Fibroblast of skin of left biceps (primary cell): ENCODE results near the gene FEM1B.

Experiments
- DNase-seq, 2 experiments: peaks; one replicate each; pipeline ENCODE4 v3.0.0-alpha.2; 2013; ENCODE audit warnings: low read depth in 2 of 2

Gene FEM1B

DNA sequence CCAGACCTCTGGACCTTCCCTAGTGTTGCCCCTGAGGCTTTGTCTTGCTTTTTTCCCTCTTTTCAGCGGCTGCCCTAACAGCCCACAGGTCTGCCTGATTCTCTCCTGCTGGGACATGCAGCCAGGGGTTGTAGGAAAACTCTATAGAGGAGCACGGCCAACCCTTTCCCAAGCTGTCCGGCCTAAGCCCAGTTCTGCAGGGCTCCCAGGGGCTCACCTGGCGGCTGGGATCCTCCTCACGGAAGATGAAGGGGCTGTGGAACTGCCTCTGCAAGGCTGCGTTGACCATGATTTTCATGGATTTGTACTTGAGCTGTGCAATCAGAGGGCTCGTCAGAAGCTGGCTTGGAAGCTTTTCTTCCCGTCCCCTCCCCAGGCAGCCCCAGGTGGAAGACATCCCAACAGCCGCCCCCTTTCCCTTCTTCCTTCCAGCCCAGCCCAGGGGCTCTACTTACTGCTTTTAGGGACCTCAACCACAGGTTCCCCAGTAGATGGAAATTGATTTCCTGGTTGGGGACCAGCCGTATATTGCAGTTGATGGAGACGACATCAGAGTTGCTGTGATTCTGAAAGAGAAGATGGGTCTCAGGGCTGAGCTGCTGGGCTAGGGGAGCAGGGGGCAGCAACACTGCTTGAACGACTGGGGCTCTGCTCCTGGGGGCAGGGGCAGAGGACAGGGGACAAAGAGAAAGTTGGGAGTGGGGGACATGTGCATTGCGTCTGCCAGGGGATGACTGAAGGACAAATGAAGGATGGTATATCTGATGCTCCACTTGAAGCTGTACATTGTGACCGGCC lies 29.8 kb downstream of the FEM1B start:
- DNase-seq, result no peak

DNA sequence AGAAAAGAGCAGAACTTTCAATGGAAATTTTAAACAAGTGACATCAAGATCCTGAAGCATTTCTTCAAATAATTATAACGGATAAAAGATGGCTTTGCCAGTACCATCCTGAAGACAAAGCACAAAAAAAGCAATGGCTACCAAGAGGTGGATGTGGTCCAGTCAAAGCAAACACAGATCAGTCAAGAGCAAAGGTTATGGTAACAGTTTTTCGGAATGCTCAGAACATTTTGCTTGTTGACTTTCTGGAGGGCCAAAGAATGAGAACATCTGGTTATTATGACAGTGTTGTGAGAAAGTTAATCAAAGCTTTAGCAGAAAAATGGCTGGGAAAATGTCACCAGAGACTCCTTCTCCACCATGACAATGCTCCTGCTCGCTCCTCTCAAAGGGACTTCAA lies 31.5 kb downstream of the FEM1B start:
- DNase-seq, result no peak

DNA sequence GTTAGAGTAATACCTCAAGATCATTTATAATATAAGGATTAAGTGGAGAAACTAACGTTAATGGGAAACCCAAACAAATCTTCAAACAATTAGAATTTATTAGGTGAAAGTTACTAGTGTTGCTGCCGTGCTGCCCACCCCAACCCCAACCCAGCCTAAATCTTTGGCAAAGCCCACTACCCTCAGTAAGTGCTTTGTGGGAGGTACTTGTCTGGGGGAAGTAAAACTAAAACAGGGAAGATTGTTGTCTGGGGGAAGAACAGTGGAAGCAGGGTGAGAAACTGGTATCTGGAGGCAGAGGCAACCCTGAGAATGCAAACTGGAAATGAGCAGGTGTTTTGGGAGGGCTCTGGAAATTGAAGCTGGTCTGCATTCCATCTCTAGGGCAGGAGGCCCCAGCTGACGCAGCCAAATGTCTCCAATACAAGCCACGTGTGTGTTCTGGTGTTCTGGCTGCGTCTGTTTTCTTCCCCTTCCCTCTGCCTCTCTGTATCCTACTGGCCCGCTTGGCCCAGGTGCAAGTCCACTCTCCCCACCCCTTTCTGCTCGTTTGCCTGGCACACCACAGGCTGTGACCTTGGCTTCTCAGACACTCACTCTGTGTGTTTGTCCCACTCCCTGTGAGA lies 32.7 kb downstream of the FEM1B start:
- DNase-seq, result no peak

DNA sequence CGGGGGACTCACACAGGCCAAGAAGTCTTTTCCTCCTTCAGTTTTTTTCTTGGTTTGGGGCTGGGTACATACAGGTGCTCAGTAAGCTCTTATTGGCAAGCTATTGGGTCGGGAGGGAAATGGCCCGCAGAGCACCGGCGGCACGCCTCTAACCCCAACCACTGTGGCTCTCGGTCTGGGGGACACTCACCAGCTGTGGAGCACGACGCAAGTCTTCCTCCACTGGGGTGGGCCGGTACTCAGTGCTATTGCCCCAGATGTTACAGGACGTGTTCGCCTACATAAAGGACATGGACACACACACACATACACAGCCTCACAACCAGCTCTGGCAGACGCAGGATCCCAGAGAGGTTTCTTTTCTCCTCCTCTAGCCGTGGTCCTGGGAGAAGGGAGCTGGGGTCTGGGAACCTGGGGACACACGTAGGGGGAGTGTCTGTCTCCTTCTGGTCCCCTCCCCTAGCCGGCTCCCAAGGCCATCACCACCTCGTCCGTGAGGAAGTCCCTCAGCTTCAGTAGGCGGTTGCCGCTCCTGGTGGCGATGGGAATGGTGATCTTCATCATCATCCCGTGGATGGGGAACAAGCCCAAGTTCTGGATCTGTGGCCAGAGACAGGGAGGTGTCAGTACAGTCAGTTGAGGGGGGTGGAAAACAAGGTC lies 33.4 kb downstream of the FEM1B start:
- no peak for DNase-seq

DNA sequence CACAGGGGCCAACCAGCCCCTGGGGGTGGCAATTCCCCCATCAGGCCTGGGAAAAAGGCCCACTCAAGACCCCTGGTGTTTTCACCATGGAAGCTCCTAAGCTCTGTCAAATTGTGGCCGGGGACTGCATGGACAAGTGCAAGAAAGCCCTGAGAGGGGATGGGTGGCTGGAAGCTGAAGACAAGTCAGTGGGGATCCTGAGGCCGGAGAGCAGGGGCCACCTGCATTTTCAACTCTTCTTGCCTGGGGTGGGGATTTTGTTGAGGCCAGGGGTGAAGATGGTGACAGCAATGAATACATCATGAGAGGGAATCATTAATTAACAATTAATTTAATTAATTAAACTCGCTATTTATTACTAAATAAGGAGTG lies 33.9 kb downstream of the FEM1B start:
- no peak for DNase-seq

DNA sequence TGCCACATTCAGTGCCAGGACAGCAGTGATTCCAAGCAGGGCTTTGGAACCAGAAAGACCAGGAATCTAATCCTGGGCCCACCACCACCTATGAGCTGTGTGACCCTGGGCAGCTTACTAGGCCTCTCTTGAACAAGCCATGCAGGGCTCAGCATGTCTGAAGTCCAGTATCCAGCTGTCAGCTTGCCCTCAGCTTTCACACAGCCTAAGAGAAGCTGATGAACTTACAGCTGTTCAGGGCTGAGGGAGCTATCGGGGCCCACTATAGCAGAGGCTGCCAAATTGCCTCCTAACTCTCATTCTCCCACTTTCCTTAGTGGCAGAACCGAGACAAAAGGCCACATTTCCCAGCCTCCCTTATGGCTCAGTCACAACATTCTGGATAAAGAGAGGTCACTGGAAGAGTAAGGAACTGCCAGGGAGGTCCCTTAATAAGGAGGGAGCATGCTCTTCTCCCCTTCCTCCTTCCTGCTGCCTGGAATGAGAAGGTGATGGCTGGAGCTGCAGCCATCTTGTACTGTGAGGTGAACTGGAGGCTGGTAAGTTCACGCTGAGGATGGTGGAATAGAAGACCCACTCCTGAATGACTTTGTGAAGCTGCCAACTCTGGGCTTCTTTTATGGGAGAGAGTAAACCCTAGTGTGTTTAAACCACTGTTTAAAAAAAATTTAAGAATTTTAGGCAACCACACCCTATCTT lies 34.5 kb downstream of the FEM1B start:
- DNase-seq, result no peak

DNA sequence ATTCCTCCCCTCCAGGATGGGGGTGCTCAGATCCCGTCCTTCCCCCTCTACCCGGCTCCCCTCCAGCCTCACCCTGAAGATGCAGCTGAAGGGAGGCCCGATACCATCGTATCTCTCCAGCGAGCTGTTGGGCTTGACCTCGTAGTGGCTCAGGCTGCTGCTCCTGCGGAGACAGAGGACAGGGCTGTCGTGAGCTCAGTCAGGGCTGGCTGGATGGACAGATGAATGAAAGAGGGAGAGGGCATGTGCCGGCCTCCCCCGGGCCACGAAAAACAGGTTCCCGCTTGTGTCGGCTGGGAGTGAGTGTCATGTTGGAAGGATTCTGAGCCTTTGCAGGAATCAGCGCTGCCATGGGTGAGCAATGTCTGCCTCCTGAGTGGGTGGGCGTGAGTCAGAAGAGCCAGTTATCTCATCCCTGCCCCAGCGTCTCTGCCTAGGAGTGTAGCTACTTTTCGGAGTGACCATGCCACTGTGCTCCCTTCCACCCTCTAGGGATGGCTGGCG lies 35.2 kb downstream of the FEM1B start:
- no peak for DNase-seq

DNA sequence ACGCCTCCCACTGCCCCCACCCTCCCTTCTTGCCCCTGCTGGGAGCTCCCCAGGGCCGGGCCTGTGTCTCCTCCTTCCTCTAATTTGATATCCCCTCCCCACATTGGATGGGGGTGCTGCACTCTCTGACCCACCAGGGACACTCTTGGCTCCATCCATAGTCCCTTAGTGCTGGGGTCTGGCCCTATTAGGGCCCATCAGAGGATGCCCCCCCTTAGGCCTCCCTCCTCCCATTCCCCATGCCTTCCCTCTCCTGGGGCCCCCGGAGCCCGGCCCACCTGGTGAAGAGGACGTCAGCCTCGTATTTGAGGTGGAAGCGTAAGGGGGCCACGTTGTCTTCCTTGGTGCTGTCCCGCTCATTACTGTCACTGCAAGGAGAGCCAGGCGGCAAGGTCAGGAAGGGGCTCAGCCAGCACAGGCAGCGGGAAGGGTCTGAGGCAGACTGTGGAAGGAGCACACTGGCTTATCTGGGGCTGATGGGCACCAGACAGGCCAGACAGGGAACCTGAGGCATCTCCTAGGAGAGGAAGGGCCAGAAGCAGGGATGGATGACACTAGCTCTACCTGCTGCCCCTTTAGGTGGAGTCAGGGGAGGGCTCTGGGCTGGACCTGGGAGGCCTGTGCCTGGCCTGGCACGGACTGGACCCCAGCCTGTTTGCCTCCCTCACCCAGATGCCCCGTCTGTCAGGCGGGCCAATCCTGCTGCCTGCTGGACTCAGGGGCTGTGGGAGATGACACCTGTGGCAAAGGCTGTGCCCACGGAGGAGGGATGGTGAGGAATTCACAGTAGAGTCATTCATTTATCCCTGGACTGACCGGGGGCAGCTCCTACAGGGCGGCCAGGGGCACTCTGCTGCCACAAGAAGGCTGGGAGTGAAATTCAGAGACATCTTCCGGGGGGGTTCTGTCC lies 36.2 kb downstream of the FEM1B start:
- no peak for DNase-seq

DNA sequence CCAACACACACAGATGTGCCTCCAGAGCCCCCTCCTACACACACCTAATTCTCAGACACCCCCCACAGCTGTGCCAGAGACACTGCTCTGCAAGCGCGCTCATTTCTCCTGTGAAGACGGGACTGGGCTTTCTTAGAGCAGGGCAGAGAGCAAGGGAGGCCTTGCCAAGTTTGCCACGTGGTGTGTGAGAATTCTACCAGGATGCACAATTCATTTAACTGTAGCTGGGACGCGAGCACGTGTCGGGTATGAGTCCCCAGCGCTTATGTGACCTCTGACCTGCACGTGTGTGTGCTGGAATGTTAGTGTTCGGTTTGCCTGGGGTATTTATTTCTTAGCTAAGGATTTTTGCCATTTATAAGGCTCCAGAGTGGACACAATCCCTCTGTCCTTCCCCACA lies 37.0 kb downstream of the FEM1B start:
- DNase-seq, result no peak

DNA sequence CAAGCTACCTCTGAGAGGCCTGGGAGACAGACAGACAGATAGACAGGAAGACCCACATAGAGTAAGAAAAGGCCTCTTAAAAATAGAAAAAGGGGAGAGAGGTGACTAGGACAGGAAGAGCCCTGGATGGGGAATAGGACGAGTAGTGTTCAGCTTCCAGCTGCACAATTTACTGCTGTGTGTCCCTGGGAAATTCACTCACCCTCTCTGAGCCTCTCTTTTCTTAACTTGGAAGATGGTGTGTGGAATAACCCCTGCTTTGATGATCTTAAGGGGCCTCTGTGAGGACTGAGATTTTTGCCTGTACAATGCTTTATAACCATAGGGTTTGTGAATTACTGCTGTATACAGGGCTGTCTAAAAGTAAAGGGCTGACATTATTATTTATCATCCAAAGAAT lies 37.5 kb downstream of the FEM1B start:
- DNase-seq, result no peak

DNA sequence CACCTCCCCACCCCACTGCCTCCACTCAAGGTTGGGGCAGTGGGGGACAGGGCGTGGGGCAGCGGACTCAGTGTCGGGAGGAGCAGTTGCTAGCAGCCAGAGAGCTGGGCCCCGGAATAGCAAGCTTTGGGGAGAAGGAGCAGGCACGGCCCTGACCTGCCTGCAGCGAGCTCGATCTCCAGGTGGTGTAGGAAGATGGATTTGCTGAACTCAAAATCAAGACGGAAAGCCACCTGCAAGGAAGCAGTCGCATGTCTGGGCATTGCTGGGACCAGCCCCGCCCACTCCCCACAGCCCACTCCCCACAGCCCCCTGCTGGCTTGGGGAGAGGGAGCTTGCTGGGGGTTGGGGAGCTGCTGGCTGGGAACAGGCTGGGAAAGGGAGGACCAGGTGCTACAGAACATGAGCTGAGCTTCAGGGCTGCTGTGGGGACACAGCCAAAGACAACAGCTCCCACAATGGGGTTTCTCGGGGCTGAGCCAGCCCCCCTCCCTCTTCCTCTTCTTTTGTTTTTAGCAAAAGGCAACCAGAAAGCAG lies 38.0 kb downstream of the FEM1B start:
- no peak for DNase-seq

DNA sequence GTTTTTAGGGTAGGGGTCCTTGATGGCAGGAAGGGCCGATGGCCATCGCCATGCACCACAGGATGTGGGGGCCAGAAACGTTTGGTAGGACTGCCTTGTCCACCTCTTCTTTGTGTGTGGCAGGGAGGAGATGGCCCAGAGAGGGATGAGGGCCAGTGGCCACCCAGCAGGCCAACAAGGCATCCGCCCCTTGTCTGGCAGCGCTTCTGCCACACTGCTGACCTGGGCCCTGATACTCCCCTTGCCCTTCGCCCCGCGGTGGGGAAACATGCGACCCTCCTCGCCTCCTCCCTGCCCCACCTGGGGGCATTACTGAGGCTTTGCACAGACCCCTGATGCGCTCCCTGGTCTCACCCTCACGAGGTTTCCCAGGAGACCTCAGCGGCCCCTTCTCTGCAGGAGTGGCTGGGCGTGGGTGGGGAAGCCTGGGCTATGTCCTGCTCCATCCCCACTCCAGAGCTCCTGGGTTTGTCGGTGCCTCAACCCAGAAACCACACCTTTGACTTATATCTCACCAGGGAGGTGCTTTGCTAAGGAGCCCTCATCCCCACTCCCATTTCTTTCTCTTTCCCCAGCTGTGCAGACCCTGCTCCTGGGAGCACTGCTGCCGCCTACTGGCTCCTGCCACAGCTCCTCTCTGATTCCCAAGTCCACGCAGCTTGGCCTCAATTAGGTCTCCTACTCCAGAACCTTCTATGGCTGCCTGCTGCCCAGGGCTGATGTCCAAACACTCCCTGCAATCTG lies 38.7 kb downstream of the FEM1B start:
- DNase-seq, result no peak

DNA sequence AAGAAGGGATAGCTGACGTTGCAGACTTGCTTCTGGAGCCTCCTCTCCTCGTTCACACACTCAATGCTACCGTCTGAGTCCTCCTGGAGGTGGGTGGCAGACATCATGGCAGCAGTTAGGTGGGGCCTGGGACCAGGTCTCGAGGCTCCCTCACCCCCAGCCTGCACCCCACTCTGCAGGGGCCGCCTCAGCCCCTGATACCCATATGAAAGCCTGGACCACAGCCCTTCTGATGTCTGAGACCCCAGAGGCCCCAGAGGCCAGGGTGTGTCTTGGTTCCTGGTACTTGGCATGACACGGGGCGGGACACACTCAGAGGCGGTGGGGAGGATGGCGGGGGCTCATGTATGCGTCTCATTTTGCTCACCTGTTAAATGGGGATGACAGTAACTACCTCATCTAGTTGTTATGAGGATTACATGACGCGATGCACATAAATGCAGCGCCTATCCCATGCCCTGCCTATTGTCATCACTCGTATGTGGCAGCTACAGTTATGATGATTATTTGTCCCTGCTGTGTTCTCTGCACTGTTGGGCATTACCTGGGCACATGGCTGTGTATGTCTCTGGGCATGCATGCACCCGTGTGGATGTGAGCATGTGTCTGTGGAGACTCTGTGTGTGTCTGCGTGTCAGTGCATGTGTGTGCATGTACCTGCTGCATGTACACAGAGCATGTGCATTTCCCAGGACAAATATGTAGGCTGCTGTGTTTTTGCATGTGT lies 39.9 kb downstream of the FEM1B start:
- DNase-seq, result no peak

DNA sequence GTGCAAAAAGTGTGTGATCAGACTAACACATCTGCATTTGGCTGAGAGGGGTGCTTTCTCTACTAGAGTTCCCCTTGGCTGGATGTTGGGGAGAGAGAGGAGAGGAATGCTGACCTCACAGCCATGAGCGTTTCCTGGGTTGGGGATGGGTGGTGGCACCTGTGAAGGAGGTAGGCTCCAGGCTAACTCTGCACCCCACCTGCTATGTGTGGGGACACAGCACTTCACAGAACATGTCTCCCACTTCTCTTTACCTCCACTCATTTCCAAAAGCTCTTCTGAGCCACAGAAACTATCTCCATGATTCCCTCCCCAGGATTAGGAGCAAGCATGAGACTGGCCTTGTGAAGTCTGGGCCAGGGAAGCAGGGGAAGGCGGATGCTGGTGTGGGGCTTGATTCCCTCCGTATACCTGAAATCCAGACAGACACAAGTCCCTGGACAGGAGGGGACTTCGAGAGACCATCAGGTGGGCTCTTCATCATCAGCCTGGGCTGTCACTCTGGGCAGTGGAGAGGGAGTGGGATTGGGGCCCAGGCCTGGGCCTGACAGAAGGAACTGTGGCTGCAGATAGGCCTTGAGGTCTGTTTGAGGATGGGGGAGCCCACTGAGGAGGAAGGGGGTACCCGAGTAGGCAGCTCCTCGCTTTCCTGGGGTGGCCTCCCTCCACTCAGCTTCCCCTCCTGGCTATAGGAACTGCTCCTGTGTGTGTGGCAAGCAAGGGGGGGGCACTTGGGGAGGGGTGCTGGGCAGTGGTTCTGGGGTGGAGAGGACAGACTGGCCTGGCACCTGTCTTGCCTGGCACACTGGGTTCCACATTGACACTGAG lies 40.7 kb downstream of the FEM1B start:
- DNase-seq, result no peak

DNA sequence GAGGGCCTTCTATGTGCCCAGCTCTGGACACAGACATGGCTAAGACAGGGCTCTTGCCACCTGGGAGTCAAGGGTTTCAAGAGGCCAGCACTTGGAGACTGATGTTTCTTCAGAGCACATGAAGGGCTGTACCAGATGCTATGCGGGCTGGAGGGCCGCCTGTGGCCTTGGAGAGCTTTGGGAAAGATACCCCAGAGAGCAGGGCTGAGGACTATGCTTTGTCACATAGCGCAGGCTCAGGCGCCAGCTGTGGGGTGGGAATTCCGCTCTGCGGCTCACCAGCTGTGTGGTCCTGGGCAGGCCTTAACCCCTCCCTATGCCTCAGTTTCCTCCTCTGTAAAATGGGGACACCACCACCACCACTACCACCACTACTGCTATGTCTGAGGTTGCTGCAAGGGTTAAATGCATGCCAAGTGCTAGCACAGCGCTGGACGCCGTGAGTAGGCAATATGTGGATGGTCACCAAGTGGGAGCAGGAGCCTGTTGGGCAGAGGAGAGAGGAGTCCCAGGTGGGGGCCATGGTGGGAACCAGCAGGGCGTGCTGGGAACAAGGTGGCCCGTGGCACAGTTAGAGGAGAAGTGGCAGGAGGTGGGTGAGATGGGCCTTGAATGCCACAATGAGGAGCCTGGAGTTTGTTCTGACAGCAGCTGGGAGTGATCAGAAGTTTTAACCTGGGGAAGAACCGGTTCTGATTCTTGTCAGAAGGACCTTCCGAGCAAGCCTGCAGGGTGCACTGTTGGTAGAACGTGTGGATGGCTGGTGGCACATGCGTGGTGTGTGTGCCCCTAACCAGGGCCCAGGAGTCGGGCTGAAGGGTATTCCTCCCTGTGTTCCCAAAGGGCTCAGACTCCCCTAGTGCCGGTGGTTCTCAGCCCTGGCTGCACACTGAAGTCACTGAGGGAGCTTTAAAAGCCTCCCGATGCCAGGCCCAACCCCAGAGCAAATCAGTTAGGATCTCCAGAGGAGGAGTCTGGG lies 41.7 kb downstream of the FEM1B start:
- no peak for DNase-seq

DNA sequence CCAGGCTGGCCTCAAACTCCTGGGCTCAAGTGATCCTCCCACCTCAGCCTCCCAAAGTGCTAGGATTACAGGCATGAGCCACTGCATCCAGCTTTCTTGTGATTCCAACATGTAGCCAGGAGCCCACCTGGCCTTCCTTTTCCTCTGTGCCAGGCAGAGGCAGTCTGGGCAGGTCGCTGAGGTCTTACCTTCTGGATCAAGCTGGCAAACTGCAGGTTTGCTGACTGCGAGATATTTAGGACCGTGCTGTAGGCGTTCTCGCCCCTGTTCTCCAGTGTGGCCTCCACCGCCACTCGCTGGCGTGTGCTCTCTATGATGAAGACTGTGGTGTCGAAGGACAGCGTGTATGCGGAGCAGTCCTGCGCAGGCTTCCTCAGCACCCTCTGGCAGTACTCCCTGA lies 42.5 kb downstream of the FEM1B start:
- no peak for DNase-seq

DNA sequence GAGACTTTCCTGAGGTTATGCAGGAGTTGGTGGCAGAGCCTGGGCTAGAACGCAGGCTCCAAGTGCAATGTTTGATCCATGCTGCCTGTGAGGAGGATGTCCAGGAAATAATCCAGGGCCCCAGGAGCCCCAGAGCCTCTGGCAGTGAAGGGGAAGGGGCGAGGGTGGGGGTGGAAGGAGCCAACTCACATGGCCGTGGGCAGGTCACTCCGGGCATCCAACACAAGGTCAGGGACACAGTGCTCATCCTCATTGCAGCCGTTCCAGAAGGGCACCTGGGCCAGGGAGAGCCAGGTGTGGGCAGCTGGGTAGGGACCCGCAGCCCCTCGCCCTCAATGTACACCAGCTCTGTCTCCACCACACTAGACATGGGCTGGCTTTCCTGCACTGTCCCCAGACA lies 43.7 kb downstream of the FEM1B start:
- DNase-seq, result no peak

DNA sequence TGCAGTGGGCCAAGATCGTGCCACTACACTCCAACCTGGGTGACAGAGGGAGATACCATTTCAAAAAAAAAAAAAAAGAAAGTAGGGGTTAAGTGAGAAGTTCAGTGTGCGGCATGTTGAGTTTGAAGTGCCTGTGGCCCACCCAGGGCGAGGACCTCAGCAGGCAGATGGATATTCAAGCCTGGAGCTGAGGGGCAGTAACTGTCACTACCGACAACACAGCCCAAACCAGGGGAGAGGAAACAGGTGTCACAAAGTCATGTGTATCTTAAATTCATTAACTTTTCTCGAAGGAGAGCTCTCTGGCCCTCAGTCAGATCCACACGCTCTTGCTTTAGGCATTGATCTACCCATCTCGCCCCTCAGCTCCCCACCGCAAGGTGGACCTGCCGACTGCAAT lies 45.3 kb downstream of the FEM1B start:
- no peak for DNase-seq
